Measurements from ENCODE around the gene GCSAM.

The GCSAM gene

GRCh38 chr3:112129925-112130637 is 3.0 kb downstream of the GCSAM start:
- no peak for DNase-seq (ENCODE audit: low read depth)

- peak; percentile 30 for DNase-seq (ENCODE audit: low read depth)
These were observed 4.0 kb downstream of the GCSAM start for GRCh38 chr3:112128843-112129727.

DNA sequence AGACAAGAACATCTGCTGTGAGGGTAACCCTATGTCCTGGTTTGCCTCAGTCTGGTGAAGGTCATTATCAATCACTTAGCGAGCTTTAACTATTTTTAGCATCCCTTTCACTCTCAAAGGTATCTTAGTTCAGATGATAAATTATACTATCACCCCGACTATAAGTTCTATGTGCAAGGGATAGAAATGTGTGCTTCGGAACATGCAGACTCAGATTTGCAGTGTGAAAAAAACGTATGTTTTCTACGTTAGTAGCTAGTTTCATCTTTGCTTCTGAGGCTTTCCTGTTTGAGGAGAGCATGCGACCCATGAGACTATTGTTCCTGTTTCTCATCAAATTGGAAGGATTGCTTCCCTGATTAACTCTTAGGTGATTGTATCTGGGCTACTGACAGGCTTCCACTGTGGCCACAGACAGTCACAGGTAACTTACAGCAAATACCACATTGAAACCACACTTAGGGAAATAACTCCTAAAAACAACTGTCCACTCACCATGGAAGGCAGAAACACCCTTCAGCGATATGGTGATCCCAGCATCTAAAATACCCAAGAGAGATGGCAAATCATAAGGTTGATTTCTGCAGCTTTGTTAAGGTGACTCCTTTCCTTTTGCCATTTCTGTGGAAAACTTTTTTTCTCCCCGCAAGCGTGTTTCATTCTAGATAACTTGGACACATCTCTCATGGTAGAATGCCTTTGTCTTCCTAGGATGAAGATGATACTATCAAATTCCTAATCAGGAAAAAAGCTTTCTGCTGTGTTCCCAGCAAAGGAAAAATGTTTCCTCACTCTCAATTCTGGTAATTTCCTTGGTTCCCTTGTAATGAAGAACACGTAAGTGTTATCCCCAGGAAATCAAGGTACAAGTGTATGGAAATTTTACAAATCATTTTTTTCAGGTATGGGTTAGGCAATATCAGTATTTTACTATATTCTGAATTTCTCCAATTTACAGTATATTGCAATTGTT is 5.2 kb downstream of the GCSAM start:
- DNase-seq (ENCODE audit: low read depth), result no peak

DNA sequence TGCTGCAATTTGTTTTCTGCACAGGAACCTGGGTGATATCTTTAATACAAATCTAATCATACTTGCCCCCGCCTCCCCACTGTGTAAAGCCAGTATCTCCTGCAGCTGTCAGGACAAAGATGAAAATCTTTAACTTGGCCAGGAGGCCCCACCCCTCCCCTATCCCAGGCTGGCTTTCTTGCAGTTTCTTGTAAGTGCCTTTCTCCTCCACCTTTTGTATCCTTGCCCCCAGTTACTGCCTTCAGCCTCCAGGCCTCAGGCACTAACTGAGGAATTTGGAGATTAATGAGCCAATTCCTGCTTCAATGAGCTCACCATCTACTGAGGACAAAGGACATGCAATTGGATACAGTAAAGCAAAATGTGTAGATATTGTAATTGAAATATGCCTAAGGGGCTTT is 6.5 kb downstream of the GCSAM start:
- no peak for DNase-seq (ENCODE audit: low read depth)

GRCh38 chr3:112124907-112125607 is 8.0 kb downstream of the GCSAM start:
- DNase-seq (ENCODE audit: low read depth), result no peak

GRCh38 chr3:112123548-112123947 is 9.5 kb downstream of the GCSAM start:
- DNase-seq (ENCODE audit: low read depth), result no peak

DNA sequence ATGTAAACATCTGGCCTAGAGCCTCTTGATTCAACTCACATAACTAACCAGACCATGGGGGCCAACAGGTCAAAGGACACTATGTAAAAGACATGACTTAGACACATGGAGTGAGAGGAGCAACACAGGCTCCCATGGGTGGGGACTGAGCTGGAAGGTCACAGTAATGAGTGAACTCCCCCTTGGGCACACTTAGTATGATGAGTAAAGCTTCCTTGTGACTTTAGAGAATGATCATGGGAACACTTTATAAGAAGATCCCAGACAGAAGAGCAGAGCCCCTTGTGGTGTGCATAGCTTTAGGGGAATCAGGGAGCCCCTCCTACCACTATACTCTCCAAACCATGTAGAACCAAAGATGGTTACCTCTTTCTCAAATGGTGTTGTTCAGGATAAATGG is 10.2 kb downstream of the GCSAM start:
- DNase-seq (ENCODE audit: low read depth), result no peak

GRCh38 chr3:112121577-112122547 is 11.2 kb downstream of the GCSAM start:
- no peak for DNase-seq (ENCODE audit: low read depth)

GRCh38 chr3:112119962-112120836 is 12.8 kb downstream of the GCSAM start:
- no peak for DNase-seq (ENCODE audit: low read depth)

DNA sequence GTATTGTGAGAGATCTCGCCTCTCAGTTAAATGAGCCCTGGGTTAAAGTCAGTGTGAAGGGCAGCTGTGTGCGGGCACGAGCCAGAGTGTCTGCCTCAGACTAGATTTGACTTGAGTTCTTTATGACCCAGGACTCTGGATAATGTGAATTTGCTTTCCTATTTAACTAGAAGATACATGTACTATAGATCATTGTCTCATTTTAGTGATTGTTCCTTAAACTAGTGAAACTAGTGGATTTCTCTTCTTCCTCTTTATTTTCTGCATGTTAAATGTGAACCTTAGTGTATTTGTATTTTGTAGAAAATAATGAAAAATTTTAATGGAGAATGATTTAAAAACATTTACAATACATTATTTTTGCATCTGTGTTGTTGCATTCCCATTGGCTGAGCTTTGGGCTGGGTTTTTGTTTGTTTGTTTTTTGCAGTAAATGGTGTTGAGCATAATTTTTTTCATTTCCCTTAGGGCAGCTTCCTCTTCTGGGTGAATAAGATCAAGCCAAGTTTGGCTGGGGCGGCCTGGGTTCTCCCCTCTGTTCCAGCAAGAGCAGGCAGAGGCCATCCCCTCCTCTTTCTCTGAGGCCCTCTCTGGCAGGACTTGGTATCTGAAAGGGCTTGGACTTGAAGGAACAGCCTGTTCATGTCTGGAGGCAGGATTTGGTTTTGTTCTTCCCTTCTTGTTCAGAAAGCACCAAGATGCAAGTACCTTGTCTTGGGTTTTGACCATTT is 15.0 kb downstream of the GCSAM start:
- DNase-seq (ENCODE audit: low read depth), result no peak

DNA sequence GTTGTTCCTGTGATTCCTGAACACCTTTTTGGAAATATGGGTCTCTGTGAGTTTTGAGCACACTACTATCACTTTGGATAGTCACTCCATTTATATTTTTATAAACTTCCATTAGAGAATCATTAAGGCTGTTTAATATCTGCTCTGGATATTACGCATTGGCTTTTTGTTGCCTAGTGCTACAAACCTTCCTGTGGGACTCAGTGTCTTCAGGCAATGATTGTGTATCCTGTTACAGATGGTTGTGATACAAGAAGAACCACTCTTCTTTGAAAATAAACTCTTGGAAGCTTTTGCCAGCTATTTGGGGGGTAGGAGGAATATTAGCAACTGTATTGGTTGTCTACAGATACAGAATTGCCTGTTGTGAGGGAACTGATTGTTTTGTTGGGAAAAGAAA is 15.6 kb downstream of the GCSAM start:
- DNase-seq (ENCODE audit: low read depth), result no peak

DNA sequence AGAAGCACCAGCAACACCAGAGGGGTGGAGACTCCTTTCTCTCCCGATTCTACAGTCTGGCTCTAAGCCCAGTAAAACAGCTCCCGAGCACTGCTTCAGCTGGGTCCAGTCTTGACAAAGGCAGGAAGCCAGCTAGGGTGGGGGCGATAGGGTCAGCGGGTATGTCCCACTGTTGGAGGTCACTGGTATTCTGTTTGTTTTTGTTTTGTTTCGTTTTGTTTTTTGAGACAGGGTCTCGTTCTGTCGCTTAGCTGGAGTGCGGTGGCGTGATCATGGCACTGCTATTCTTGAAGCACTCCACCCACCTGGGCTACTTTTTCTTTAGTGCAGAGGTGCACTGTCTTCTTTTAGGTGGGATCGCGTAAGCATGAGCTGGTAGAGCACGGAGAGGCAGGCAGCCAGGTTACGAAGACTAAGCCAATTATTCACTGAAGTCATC is 16.3 kb downstream of the GCSAM start:
- DNase-seq (ENCODE audit: low read depth), result no peak

DNA sequence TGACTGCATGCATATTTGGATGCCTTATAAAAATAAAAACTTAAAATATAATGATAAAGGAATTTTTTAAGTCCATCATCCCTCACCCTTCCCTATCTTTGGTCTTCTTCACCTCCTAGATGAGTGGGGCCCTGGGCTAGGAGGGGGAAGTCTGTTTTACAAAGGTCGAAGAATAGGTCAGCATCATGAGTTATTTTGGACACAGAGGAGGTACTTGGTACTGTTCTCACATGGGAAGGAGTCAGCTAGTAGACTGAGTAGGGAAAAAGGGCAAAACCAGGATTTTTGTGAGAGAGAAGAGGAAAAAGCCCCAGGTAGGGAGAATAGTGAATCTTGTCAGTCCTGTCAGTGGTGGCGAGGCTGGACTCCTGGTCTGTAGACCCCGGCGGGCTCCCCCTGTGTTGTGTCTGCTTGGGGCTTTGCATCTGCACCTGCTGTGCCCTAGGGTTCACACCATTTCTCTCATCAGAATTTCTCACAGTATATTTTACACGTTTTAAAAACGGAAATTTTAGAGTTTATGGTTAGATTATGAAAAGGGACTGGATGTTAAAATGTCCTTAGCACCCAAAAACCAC is 17.2 kb downstream of the GCSAM start:
- DNase-seq (ENCODE audit: low read depth), result no peak

GRCh38 chr3:112115161-112115739 is 17.8 kb downstream of the GCSAM start:
- DNase-seq (ENCODE audit: low read depth), result no peak

DNA sequence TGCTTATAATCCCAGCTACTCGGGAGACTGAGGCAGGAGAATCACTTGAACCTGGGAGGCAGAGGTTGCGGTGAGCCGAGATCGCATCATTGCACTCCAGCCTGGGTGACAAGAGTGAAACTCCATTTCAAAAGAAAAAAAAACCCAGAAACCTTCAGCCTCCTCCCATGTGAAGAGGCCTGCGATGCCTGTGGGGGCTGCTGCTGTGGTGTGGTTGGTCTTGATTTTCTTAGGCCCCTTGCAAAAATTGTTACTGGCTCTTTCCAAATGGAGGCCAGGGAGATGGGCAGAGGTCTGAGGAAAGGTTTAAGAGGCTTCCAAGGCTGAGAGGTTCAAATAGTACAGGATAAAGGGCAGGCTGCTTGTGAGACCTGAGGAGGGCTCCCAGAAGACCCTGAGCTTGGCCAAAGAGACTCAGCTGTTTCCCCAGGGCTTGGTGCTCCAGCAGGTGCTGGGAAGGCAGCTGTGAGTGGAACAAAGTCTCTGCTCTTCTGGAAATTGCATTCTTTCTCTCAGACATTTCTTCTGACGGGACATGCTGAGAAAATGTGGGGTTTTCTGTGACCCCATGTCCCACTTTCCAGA is 18.4 kb downstream of the GCSAM start:
- no peak for DNase-seq (ENCODE audit: low read depth)

GRCh38 chr3:112111785-112112402 is 21.2 kb downstream of the GCSAM start:
- DNase-seq (ENCODE audit: low read depth), result peak; percentile 42

DNA sequence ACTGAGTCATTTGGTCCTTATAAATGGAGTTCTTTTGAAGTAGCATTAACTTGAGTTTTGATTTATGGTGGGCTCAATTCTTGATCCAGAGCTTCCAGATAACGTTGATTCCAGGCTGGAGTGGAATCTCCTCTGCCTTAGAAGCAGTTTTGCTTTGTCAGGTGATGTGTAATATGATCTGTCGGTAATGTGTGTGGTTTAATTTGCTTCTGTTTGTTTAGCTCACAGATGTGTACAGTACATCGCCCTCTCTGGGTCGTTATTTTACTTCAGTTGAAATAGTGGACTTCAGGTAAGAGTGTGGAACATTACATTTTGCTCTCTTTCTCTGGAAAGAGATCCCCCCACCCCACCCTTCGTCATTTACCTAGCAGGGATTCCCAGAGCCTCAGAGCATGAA is 23.7 kb downstream of the GCSAM start:
- no peak for DNase-seq (ENCODE audit: low read depth)
